Stimulated activated naive CD4-positive, alpha-beta T cell treated with Interleukin-2 at 50 U/mL for 16 hours (primary cell): ENCODE measurements around the gene METTL26.

ENCODE experiments used
- DNase-seq: peaks from one replicate; lab custom pipeline; 2025; lab: John Stamatoyannopoulos, UW

The METTL26 gene

GRCh38 chr16:636206-637080 lies at the start of gene METTL26:
TSS of gene METTL26 (minus strand) at chr16:636305. CDS start at chr16:636290, 15 bp downstream.
- DNase-seq = peak; percentile 92

GRCh38 chr16:684961-685696 lies 49.0 kb upstream of the METTL26 start:
- no peak for DNase-seq

DNA sequence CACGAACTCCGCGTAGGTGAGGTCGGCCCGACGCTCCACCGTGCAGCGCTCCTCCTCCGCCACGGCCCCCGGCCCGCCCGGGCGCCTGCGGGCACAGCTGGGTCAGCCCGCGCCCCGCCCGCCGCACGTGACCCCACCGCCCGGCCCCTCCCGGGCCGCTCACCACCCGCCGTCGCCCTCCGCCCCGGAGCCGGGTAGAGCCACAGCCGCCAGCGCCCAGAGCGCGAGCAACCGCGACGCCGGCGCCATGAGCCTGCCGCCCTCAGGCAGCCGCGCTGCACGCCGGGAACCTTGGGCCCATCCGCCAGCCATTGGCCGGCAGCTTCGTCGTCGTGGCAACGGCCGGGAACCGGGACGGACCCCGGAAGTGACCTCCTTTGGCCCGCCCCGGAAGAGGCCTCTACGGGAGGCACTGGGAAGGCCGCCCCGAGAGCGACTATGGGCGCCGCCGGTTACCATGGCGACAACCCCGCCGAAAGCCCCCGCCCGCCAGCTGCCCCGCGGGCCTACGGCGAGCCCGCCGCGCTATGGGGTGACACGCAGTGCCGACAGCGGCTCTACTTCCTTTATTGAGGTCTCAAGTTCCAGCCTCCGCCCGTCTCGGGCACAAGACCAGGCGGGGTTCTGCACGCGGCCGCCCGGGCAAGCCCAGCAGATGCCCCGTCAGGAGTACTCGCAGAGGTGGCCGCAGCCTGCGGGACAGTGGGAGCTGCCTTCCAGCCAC lies 48.1 kb upstream of the METTL26 start, which contains the start of gene JMJD8:
Gene JMJD8 (minus strand): TSS at position 264 of the 724 bp plus-strand sequence. CDS start 15 bp downstream, at position 249.
- DNase-seq = peak; percentile 97

DNA sequence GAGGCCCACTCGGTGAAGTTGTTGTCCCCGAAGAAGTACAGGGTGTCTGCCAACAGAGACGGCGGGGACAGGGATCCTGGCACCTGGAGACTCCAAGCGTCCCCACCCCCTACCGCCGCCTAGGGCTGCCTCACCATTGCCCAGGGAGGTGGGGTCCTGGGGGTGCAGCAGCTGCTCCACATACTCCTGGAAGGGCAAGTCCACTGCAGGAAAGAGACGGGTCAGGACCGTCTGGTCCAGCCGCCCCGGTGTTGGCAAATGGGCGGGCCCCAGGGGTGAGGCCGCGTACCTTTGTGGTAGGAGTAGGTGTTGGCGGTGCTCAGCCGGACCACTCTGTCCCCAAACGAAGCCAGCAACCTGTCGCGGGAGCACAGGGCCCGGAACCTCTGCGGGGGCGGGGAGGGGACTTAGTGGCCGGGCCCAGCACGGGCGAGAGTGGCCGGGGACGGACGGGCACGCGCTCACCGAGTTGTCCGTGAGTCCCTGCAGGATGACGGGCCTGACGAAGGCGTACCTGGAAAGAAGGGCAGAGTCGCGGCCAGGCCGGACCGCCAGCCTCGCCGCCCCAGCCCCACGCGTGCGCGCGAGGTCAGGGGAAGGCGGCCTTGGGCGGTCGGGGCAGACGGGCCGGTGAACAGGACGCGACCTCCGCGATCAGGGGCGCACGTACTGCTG lies 47.4 kb upstream of the METTL26 start:
- no peak for DNase-seq

GRCh38 chr16:682493-683395 lies 46.6 kb upstream of the METTL26 start:
- no peak for DNase-seq

GRCh38 chr16:681746-682427 lies 45.8 kb upstream of the METTL26 start:
- DNase-seq = no peak

GRCh38 chr16:680967-681745 lies 45.1 kb upstream of the METTL26 start:
- DNase-seq = no peak

- DNase-seq = no peak
Measured at GRCh38 chr16:680625-680945, 44.5 kb upstream of the METTL26 start.

DNA sequence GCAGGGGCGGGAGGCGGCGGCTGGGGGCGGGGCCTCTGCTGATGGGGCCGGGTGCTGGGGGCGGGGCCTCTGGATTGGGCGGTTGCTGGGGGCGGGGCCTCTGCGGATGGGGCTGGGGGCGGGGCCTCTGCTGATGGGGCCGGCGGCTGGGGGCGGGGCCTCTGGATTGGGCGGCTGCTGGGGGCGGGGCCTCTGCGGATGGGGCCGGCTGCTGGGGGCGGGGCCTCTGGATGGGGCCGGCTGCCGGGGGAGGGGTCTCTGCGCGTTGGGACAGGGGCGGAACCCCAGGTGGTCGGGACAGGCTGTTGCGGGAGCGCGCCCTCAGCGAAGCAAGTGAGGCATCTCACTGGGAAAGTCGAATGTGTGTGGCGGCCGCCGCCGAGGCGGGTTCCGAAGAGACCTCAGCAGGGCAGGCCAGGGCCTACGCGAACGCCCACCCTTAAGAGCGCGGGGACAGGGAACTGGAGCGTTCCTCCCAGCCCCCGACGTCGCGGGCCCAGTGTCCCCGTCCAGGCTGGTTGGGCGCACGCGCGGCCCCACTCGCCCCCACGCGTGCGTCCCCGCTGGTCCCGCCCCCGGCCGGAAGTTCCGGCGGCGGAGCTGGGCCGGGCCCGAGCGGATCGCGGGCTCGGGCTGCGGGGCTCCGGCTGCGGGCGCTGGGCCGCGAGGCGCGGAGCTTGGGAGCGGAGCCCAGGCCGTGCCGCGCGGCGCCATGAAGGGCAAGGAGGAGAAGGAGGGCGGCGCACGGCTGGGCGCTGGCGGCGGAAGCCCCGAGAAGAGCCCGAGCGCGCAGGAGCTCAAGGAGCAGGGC lies 43.9 kb upstream of the METTL26 start, which contains the start of gene STUB1:
Gene STUB1 (plus strand): TSS at position 597 of the 811 bp plus-strand sequence. CDS start 116 bp downstream, at position 713.
- DNase-seq = peak; percentile 91

DNA sequence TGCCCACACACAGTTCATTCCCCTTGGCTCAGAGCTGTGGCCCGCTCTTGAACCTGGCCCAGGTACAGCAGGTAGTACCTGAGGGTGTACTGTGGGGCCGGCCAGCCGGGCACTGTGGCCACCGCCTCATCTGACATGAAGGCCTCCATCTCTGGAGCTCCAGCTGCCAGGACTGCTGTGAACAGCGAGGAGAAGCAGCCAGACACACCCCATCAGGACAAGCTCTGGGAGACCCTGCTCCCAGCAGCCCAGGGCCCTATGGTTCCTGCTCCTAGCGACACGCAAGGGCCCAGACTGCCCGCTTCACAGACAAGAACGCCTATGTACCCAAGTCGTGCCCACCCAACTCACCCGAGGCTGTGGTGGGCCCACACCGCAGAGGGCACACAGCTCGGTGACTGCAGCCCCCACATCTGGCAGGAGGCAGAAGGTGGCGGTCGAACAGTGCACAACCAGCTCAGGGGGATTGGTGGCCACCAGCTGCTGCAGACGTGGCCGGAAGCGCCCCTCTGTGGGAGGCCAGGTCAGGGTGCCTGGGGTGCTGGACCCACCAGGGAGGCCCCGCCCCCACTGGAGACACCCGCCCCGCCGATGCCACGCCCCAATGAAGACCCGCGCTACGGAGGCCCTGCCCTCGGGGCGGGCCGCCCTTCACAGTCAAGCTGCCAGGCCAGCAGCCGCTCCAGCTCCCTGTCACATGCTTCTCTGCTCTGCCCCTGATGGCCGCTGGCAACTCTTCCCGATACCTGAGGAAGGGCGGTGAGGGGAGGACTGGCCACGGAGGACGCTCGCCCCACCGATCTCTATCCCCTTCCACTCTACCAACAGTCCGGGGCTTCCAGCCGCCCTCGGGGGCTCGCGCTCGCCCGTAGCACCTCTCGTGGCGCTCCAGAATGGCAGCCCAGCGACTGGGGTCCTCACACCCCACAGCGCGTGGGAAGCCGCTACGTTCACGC lies 43.0 kb upstream of the METTL26 start:
- peak; percentile 35 for DNase-seq

DNA sequence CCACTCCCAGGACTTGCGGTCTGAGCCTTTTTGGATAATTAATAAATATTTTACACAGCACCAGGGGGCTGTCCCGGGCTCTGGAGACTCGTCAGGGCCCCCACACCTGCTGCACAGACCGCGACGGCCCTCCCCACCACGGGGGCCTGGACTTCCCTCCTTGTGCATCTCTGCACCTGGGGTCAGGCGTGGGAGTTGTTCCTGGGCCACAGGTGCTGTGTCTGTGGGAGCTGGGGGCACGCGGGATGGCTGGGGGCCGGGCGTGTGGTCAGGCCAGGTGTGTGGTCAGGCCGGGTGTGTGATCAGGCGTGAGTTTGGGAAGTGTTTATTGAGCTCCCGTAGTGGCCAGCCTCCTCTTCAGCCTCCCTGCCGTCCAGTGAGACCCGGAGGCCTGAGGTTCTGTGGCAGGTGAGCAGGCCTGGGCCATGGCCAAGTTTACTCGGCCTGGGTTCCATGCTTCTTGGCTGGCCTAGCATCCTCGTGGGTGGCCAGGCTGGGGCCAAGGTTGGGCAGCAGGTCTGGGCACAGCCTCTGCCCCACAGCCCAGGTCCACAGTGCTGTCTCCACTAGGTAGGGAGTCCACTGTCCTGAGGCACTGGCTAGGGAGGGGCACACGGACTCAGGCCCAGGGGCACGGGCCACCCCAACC lies 42.2 kb upstream of the METTL26 start:
- no peak for DNase-seq

DNA sequence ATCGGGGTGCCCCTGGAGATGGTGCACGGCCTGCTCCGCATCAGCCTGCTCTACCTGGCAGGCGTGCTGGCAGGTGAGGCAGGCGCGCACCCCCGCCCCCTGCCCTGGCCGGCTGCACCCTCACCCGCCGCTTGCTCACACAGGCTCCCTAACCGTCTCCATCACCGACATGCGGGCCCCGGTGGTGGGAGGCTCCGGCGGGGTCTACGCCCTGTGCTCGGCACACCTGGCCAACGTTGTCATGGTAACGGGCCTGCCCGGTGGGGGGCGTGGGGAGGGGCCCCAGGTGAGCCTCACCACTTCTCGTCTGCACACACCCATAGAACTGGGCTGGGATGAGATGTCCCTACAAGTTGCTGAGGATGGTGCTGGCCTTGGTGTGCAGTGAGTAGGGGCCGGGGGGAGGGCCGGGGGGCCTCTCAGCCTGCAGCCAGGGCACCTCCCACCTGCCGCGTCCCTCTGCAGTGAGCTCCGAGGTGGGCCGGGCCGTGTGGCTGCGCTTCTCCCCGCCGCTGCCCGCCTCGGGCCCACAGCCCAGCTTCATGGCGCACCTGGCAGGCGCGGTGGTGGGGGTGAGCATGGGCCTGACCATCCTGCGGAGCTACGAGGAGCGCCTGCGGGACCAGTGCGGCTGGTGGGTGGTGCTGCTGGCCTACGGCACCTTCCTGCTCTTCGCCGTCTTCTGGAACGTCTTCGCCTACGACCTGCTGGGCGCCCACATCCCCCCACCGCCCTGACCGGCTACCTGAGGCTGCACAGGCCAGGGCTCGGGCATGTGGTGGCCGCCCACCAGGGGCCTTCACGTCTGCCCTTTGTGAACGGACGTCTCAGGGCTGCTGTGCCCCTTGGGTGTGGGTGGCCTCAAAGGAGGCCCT lies 41.4 kb upstream of the METTL26 start:
- DNase-seq = no peak

GRCh38 chr16:676913-677312 lies 40.8 kb upstream of the METTL26 start:
- DNase-seq = no peak

DNA sequence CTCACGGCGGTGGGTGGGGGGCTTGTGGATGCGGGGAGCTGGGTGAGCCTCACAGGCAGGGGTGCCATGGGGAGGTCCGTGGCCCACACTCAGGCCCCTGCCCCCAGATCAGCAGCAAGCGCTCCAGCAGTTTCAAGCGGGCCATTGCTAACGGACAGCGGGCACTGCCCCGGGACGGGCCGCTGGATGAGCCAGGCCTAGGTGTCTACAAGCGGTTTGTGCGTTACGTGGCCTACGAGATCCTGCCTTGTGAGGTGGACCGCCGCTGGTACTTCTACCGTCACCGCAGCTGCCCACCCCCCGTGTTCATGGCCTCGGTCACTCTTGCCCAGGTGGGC lies 40.4 kb upstream of the METTL26 start:
- no peak for DNase-seq

GRCh38 chr16:675884-676564 lies 39.9 kb upstream of the METTL26 start:
- DNase-seq = no peak
